ENCODE measurements around the gene SDC3.
"Not testable (repeated sequence)": the region's sequence is repeated elsewhere in the genome, so short reads cannot be mapped to it uniquely, and the experiment has no call there.

The SDC3 gene

GRCh38 chr1:30908696-30909364 is at the start of gene SDC3:
Gene SDC3 (minus strand): TSS chr1:30908758. CDS start chr1:30908586, 172 bp downstream.
- no peak for DNase-seq

GRCh38 chr1:30957560-30958222 is 49.1 kb upstream of the SDC3 start:
- no peak for DNase-seq

- no peak for DNase-seq
Observed at GRCh38 chr1:30955448-30956015, 47.0 kb upstream of the SDC3 start.

GRCh38 chr1:30953685-30954084 is 45.1 kb upstream of the SDC3 start:
- no peak for DNase-seq

GRCh38 chr1:30952098-30952497 is 43.5 kb upstream of the SDC3 start:
- DNase-seq: no peak

GRCh38 chr1:30950700-30951099 is 42.1 kb upstream of the SDC3 start:
- no peak for DNase-seq

GRCh38 chr1:30950053-30950452 is 41.5 kb upstream of the SDC3 start:
- DNase-seq: no peak

- DNase-seq: not testable (repeated sequence)
Observed at GRCh38 chr1:30949487-30949838, 40.9 kb upstream of the SDC3 start.

- DNase-seq: not testable (repeated sequence)
Observed at GRCh38 chr1:30948813-30949486, 40.4 kb upstream of the SDC3 start.

GRCh38 chr1:30948278-30948677 is 39.7 kb upstream of the SDC3 start:
- no peak for DNase-seq

GRCh38 chr1:30947212-30947611 is 38.7 kb upstream of the SDC3 start:
- no peak for DNase-seq

GRCh38 chr1:30942326-30942963 is 33.9 kb upstream of the SDC3 start:
- DNase-seq: no peak

- DNase-seq: no peak
Observed at GRCh38 chr1:30940541-30940940, 32.0 kb upstream of the SDC3 start.

- DNase-seq: no peak
Observed at GRCh38 chr1:30936541-30937171, 28.1 kb upstream of the SDC3 start.

- DNase-seq: not testable (repeated sequence)
Observed at GRCh38 chr1:30935758-30936157, 27.2 kb upstream of the SDC3 start.

GRCh38 chr1:30934613-30935012 is 26.1 kb upstream of the SDC3 start:
- no peak for DNase-seq

GRCh38 chr1:30933874-30934252 is 25.3 kb upstream of the SDC3 start:
- DNase-seq: no peak

GRCh38 chr1:30930631-30931173 is 22.1 kb upstream of the SDC3 start:
- DNase-seq: no peak

GRCh38 chr1:30929944-30930525 is 21.5 kb upstream of the SDC3 start:
- DNase-seq: no peak

- DNase-seq: peak; percentile 39 to 47
Observed at GRCh38 chr1:30929135-30929889, 20.8 kb upstream of the SDC3 start.

- DNase-seq: no peak
Observed at GRCh38 chr1:30928789-30929134, 20.2 kb upstream of the SDC3 start.

GRCh38 chr1:30928171-30928570 is 19.6 kb upstream of the SDC3 start:
- DNase-seq: no peak

All from activated CD4-positive, alpha-beta T cell treated with anti-CD3 and anti-CD28 coated beads, Interleukin-2, amount 50 U/mL, for 4 hours (primary cell).